ENCODE data around the gene PRPS1.

DNA sequence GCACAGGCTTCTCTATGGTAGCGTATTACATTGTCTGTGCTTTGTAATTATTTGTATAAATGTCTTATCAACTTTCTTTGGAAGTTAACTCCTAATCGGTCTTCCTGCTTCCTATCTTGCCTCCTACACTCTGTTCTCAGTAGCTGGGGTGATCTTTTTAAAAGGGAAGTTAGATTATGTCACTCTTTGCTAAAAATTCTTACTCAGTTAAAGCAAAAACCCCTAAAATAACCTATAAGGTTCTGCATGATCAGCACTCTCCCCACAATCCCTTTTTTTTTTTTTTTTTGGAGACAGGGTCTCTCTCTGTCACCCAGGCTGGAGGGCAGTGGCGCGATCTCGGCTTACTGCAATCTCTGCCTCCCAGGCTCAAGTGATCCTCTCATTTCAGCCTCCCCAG lies 2.6 kb upstream of the PRPS1 start:
- no peak for TF ChIP-seq POLR2A (IDR thresholded peaks at IDR 0.05)
- TF ChIP-seq, protein P1, sequence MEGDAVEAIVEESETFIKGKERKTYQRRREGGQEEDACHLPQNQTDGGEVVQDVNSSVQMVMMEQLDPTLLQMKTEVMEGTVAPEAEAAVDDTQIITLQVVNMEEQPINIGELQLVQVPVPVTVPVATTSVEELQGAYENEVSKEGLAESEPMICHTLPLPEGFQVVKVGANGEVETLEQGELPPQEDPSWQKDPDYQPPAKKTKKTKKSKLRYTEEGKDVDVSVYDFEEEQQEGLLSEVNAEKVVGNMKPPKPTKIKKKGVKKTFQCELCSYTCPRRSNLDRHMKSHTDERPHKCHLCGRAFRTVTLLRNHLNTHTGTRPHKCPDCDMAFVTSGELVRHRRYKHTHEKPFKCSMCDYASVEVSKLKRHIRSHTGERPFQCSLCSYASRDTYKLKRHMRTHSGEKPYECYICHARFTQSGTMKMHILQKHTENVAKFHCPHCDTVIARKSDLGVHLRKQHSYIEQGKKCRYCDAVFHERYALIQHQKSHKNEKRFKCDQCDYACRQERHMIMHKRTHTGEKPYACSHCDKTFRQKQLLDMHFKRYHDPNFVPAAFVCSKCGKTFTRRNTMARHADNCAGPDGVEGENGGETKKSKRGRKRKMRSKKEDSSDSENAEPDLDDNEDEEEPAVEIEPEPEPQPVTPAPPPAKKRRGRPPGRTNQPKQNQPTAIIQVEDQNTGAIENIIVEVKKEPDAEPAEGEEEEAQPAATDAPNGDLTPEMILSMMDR (IDR thresholded peaks at IDR 0.05) = no peak
- no peak for TF ChIP-seq EP300 (IDR thresholded peaks at IDR 0.05)
- no peak for TF ChIP-seq POLR2AphosphoS5 (IDR thresholded peaks at IDR 0.05)

Measured in gastroesophageal sphincter (tissue), 3 donors.